VCaP (cell line): ENCODE measurements around the gene RGS12.

ENCODE experiments used
- H3K27ac ChIP-seq: fragments of 450-650 bp; 2 replicates; pipeline ENCODE4 v1.5.1; 2017
- CTCF ChIP-seq: fragments of 450-650 bp; conservative IDR thresholded peaks from 2 replicates; pipeline ENCODE4 v1.5.1; 2017; ENCODE audit warnings: mild to moderate bottlenecking, moderate library complexity

The RGS12 gene

GRCh38 chr4:3263876-3264193 lies 29.0 kb upstream of the RGS12 start:
- H3K27ac ChIP-seq = no peak overlapping the region

GRCh38 chr4:3266076-3266475 lies 26.7 kb upstream of the RGS12 start:
- no peak for TF ChIP-seq CTCF
- H3K27ac ChIP-seq = no peak overlapping the region

More at GRCh38 chr4:3263876-3264193, 29.0 kb upstream of the RGS12 start:
- no peak for TF ChIP-seq CTCF

- no peak for TF ChIP-seq CTCF
- H3K27ac ChIP-seq = no peak overlapping the region
Measured at GRCh38 chr4:3267576-3268394, 25.0 kb upstream of the RGS12 start.

- no peak overlapping the region for H3K27ac ChIP-seq
- TF ChIP-seq CTCF = no peak
Measured at GRCh38 chr4:3268395-3269104, 24.3 kb upstream of the RGS12 start.

- H3K27ac ChIP-seq = no peak overlapping the region
- TF ChIP-seq CTCF = no peak
Measured at GRCh38 chr4:3269105-3269927, 23.5 kb upstream of the RGS12 start.

- no peak for TF ChIP-seq CTCF
- no peak overlapping the region for H3K27ac ChIP-seq
Measured at GRCh38 chr4:3269991-3270611, 22.7 kb upstream of the RGS12 start.

- H3K27ac ChIP-seq = no peak overlapping the region
- TF ChIP-seq CTCF = no peak
Measured at GRCh38 chr4:3271131-3271530, 21.7 kb upstream of the RGS12 start.
